Cardiac muscle cell (in vitro differentiated cells and primary cell): ENCODE measurements around the gene GRAMD4. TPM values are rescaled to one million over a fixed set of nuclear protein-coding genes. Genes with fewer than 3 reads are reported as not detected.
A peak's percentile ranks its signal among the peaks of the same experiment; 100 is the strongest.

ENCODE experiments used
- DNase-seq, 2 donors: peaks; one replicate each; pipeline versions ENCODE4 v3.0.0 to v3.0.0-alpha.2; 2010 to 2017; ENCODE audit warnings: low read depth in 1 of 2, low spot score in 1 of 2
- H3K27ac ChIP-seq: fragments of 200-600 bp; sonication (generic); 2 replicates; pipeline ENCODE4 v1.5.1; 2016
- H3K27me3 ChIP-seq: fragments of 200-600 bp; sonication (generic); 2 replicates; pipeline ENCODE4 v1.6.0; 2016; ENCODE audit warnings: control low read depth
- H3K36me3 ChIP-seq: fragments of 200-600 bp; sonication (generic); 2 replicates; pipeline ENCODE4 v1.5.1; 2016; ENCODE audit warnings: control low read depth
- H3K4me1 ChIP-seq: fragments of 200-600 bp; sonication (generic); 2 replicates; pipeline ENCODE4 v1.8.1; 2017; ENCODE audit warnings: low read depth, mild to moderate bottlenecking, mixed run types
- H3K4me3 ChIP-seq: fragments of 200-600 bp; sonication (generic); 2 replicates; pipeline ENCODE4 v1.5.1; 2016; ENCODE audit warnings: mild to moderate bottlenecking
- H3K9me3 ChIP-seq: fragments of 200-600 bp; sonication (generic); 2 replicates; pipeline ENCODE4 v1.5.1; 2017; ENCODE audit warnings: low read depth, mild to moderate bottlenecking, control low read depth
- CTCF ChIP-seq: IDR thresholded peaks from 2 replicates; pipeline ENCODE4 v1.5.1; 2012; ENCODE audit warnings: low read depth, mild to moderate bottlenecking, low read length
- polyA plus RNA-seq: library from polyadenylated mRNA; unstranded; fragments of >200 nt; fragmentation: Nextera tagmentation; extraction: Ambion mirVana; gene quantifications from 2 replicates; pipeline ENCODE4 v1.2.1, GENCODE V29; 2016
- total RNA-seq: library from RNA; depleted of rRNA; stranded (reverse); fragments of >200 nt; gene quantifications from 2 replicates; pipeline ENCODE4 v1.2.3, GENCODE V29; 2016

GRAMD4 gene
- total and polyA plus RNA-seq, 2 experiments from 2014 or later = 49.3 to 51.8 TPM

GRCh38 chr22:46609724-46610201 lies 10.4 kb upstream of the GRAMD4 start:
- Histone ChIP-seq H3K36me3 (no peaks in the 10 kb centered on the region), H3K27ac (peak overlapping the region; percentile 18)

DNA sequence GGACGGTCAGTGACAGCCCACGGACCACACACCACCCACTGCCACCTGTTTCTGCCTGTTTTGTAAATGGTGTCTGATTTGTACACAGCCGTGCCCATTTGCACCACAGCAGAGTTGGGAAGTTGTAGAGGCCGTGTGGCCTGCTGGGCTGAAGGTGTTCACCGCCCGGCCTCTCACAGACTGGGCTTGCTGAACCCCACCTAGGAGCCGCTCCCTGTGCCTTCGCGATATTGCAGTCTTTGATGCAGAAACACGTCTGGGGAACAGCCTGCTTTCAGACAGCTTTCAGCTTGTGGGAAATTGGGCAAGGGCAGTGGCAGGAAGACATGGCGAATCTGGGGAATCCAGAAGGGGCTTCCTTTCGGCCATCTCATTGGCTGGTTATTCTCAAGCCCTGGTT lies 9.8 kb upstream of the GRAMD4 start:
- TF ChIP-seq CTCF = no peak

More at GRCh38 chr22:46609724-46610201, 10.4 kb upstream of the GRAMD4 start:
- no peak overlapping the region for H3K4me3 ChIP-seq
- H3K9me3 ChIP-seq = no peaks in the 10 kb centered on the region
- peaks cover 20% of the 10 kb centered on the region for H3K4me1 ChIP-seq
- TF ChIP-seq CTCF = no peak
- DNase-seq = no peak
- no peaks in the 10 kb centered on the region for H3K27me3 ChIP-seq

DNA sequence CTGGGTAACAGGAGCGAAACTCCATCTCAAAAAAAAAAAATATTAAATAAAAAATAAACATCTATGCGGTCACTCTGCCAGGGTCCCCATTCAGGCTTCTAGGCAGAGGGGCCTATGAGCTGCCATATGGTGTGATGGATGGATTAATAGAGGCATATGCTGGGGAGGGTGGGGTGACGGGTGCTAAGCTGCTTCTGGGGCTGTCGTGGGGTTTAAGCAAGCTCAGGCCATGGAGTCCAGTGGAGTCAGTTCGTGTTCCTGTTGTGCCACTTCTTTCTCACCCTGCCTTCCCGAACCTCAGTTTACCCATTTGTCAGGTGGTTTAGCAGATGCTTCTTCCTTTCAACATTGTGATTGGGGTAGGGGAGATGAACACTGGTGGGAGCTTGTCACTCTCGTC lies 9.0 kb upstream of the GRAMD4 start:
- no peak for TF ChIP-seq CTCF
- no peaks in the 10 kb centered on the region for H3K36me3 ChIP-seq

More for the DNA sequence above, 9.8 kb upstream of the GRAMD4 start:
- Histone ChIP-seq H3K4me3 (no peak overlapping the region), H3K36me3 (no peaks in the 10 kb centered on the region), H3K27me3 (no peaks in the 10 kb centered on the region), H3K27ac (peak overlapping the region; percentile 62), H3K4me1 (peaks cover 20% of the 10 kb centered on the region), H3K9me3 (no peaks in the 10 kb centered on the region)
- DNase-seq = no peak

DNA sequence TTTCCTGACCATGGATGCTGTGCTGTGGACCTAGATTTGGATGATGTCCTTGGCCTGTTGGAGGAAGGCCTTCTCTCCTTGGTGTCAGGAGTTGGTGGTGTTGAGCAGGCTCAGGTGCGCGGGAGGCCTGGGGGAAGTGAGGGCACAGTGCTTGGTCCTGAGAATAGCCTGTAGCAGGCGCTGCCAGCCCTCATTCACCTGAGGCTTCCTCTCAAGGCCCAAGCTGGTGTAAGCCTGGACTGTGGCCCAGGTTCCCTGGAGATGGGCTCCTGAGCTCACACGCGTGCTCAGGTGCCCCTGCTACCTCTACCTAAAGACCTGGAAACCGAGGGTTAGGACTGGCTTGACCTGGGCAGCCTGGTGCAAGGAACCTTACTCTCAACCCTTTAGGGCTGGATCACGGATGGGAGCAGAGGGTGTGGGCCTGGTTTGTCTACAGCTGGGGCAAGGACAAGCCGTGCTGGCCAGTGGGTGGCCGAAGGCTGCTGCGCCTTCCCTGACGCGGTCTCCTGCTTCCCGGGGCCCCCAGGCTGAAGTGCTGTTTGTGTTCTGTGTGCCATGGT lies 7.8 kb upstream of the GRAMD4 start:
- no peaks in the 10 kb centered on the region for H3K36me3 ChIP-seq
- no peak overlapping the region for H3K4me3 ChIP-seq
- H3K27me3 ChIP-seq = no peaks in the 10 kb centered on the region
- TF ChIP-seq CTCF = no peak
- H3K27ac ChIP-seq = peak overlapping the region; percentile 78
- DNase-seq = no peak
- no peaks in the 10 kb centered on the region for H3K9me3 ChIP-seq
- H3K4me1 ChIP-seq = peaks cover 20% of the 10 kb centered on the region

More for the DNA sequence above, 9.0 kb upstream of the GRAMD4 start:
- no peak for DNase-seq
- no peaks in the 10 kb centered on the region for H3K9me3 ChIP-seq
- H3K27me3 ChIP-seq = no peaks in the 10 kb centered on the region
- H3K4me1 ChIP-seq = peaks cover 20% of the 10 kb centered on the region
- no peak overlapping the region for H3K27ac ChIP-seq
- no peak overlapping the region for H3K4me3 ChIP-seq

- no peak for TF ChIP-seq CTCF
- DNase-seq = peak in 1 of 2 donors; percentile 49
- Histone ChIP-seq H3K36me3 (no peaks in the 10 kb centered on the region), H3K27ac (peak overlapping the region; percentile 78), H3K4me3 (no peak overlapping the region), H3K27me3 (no peaks in the 10 kb centered on the region), H3K9me3 (no peaks in the 10 kb centered on the region), H3K4me1 (peaks cover 20% of the 10 kb centered on the region)
Measured at GRCh38 chr22:46612904-46613605, 7.1 kb upstream of the GRAMD4 start.
